Uterus (tissue), 4 donors: ENCODE data around the gene BPIFA2. TPM values are rescaled to one million over a fixed set of nuclear protein-coding genes. Genes with fewer than 3 reads are reported as not detected.

Experiments used
- DNase-seq, 2 donors: peaks; one replicate each; pipeline ENCODE4 v3.0.0-alpha.2; 2019 to 2020
- H3K27ac ChIP-seq, 2 donors: fragments of 200-600 bp; sonication (generic); 1 replicate in 1 of 2; 2 replicates in 1 of 2; pipeline ENCODE4 v1.5.1; 2016 to 2018
- H3K27me3 ChIP-seq, 2 donors: fragments of 200-600 bp; sonication (generic); one replicate each; pipeline ENCODE4 v1.5.1; 2018 to 2019; ENCODE audit warnings: control low read depth in 1 of 2
- H3K36me3 ChIP-seq, 2 donors: fragments of 200-600 bp; sonication (generic); one replicate each; pipeline ENCODE4 v1.5.1; 2019; ENCODE audit warnings: control low read depth in 1 of 2
- H3K4me1 ChIP-seq, 2 donors: fragments of 200-600 bp; sonication (generic); one replicate each; pipeline ENCODE4 v1.5.1; 2018 to 2019; ENCODE audit warnings: control low read depth in 1 of 2
- H3K4me3 ChIP-seq, 2 donors: fragments of 200-600 bp; sonication (generic); 1 replicate in 1 of 2; 2 replicates in 1 of 2; pipeline ENCODE4 v1.5.1; 2018 to 2019; ENCODE audit warnings: mild to moderate bottlenecking in 1 of 2
- H3K9me3 ChIP-seq, 2 donors: fragments of 200-600 bp; sonication (generic); one replicate each; pipeline ENCODE4 v1.5.1; 2019; ENCODE audit warnings: control low read depth in 1 of 2
- CTCF ChIP-seq, 4 experiments: fragments of 200-600 bp in 2 of 4; fragments of 450-650 bp in 2 of 4; sonication (generic) in 2 of 4; IDR thresholded peaks; one replicate each; pipeline ENCODE4 v1.5.1; 2016 to 2019; ENCODE audit warnings: antibody characterized with exemption in 4 of 4, mild to moderate bottlenecking in 2 of 4, moderate library complexity in 1 of 4
- POLR2A ChIP-seq, 2 donors: fragments of 450-650 bp; IDR thresholded peaks; one replicate each; pipeline ENCODE4 v1.6.1; 2016; ENCODE audit warnings: antibody characterized with exemption in 2 of 2, mild to moderate bottlenecking in 1 of 2, moderate library complexity in 1 of 2
- intact Hi-C: fragments of 100-400 bp; cut with DNase I; formaldehyde crosslinking; loops from one replicate; pipeline ENCODE4 v1.15.1; 2023; ENCODE audit warnings: low total_unique reads
- total RNA-seq, 4 donors: library from RNA; depleted of rRNA in 3 of 4; stranded (reverse); fragments of >200 nt in 3 of 4; gene quantifications; one replicate each; pipeline versions ENCODE4 v1.1.0 to v1.2.4, GENCODE V29; 2014 to 2023
- donor health status: DM: yes; HTN: yes; CAD: no.

The BPIFA2 gene
- total RNA-seq, 4 donors from 2014 or later, result not detected

GRCh38 chr20:33148040-33148439, 19.9 kb upstream of the BPIFA2 start:
- H3K36me3 ChIP-seq, result no peaks in the 10 kb centered on the region
- no peak for DNase-seq
- TF ChIP-seq CTCF (IDR thresholded peaks at IDR 0.05) (no peak), POLR2A (IDR thresholded peaks at IDR 0.05) (no peak)
- H3K27ac ChIP-seq, result no peak overlapping the region
- H3K9me3 ChIP-seq, result no peaks in the 10 kb centered on the region
- no peak overlapping the region for H3K4me3 ChIP-seq
- intact Hi-C loops, result no loop called here
- H3K4me1 ChIP-seq, result no peaks in the 10 kb centered on the region
- no peaks in the 10 kb centered on the region for H3K27me3 ChIP-seq

- DNase-seq, result no peak
- Histone ChIP-seq H3K4me1 (no peaks in the 10 kb centered on the region), H3K36me3 (no peaks in the 10 kb centered on the region), H3K4me3 (no peak overlapping the region), H3K9me3 (no peaks in the 10 kb centered on the region), H3K27ac (no peak overlapping the region), H3K27me3 (no peaks in the 10 kb centered on the region)
- intact Hi-C loops, result no loop called here
- no peak for TF ChIP-seq POLR2A (IDR thresholded peaks at IDR 0.05)
- no peak for TF ChIP-seq CTCF (IDR thresholded peaks at IDR 0.05)
Measured at GRCh38 chr20:33154252-33154651, 13.7 kb upstream of the BPIFA2 start.

GRCh38 chr20:33158637-33159385, 9.1 kb upstream of the BPIFA2 start:
- H3K9me3 ChIP-seq, result no peaks in the 10 kb centered on the region
- no peaks in the 10 kb centered on the region for H3K4me1 ChIP-seq
- intact Hi-C loops, result no loop called here
- no peaks in the 10 kb centered on the region for H3K27me3 ChIP-seq
- no peak overlapping the region for H3K27ac ChIP-seq
- no peak overlapping the region for H3K4me3 ChIP-seq
- no peak for TF ChIP-seq CTCF (IDR thresholded peaks at IDR 0.05)
- no peak for TF ChIP-seq POLR2A (IDR thresholded peaks at IDR 0.05)
- H3K36me3 ChIP-seq, result no peaks in the 10 kb centered on the region
- no peak for DNase-seq

- no peak overlapping the region for H3K4me3 ChIP-seq
- no peaks in the 10 kb centered on the region for H3K4me1 ChIP-seq
- intact Hi-C loops, result no loop called here
- no peaks in the 10 kb centered on the region for H3K36me3 ChIP-seq
- H3K27ac ChIP-seq, result no peak overlapping the region
- no peak for TF ChIP-seq CTCF (IDR thresholded peaks at IDR 0.05)
- no peak for TF ChIP-seq POLR2A (IDR thresholded peaks at IDR 0.05)
- DNase-seq, result no peak
- no peaks in the 10 kb centered on the region for H3K9me3 ChIP-seq
- no peaks in the 10 kb centered on the region for H3K27me3 ChIP-seq
Measured at GRCh38 chr20:33159713-33160112, 8.2 kb upstream of the BPIFA2 start.

GRCh38 chr20:33160681-33161080, 7.3 kb upstream of the BPIFA2 start:
- no peaks in the 10 kb centered on the region for H3K9me3 ChIP-seq
- H3K27ac ChIP-seq, result no peak overlapping the region
- intact Hi-C loops, result no loop called here

More at GRCh38 chr20:33160681-33161080, 7.3 kb upstream of the BPIFA2 start:
- H3K36me3 ChIP-seq, result no peaks in the 10 kb centered on the region
- TF ChIP-seq CTCF (IDR thresholded peaks at IDR 0.05), result no peak
- TF ChIP-seq POLR2A (IDR thresholded peaks at IDR 0.05), result no peak
- H3K27me3 ChIP-seq, result no peaks in the 10 kb centered on the region
- DNase-seq, result no peak
- H3K4me1 ChIP-seq, result no peaks in the 10 kb centered on the region
- H3K4me3 ChIP-seq, result no peak overlapping the region
